Sigmoid colon (tissue), 7 donors: ENCODE data around the gene HIVEP3. TPM values are rescaled to one million over a fixed set of nuclear protein-coding genes. Genes with fewer than 3 reads are reported as not detected.

Source experiments
- DNase-seq: peaks from one replicate; pipeline ENCODE4 v3.0.0-alpha.2; 2019
- H3K27ac ChIP-seq, 4 donors: fragments of 200-600 bp; sonication (generic); one replicate each; pipeline ENCODE4 v1.5.1; 2016 to 2019; ENCODE audit warnings: mild to moderate bottlenecking in 1 of 4
- H3K27me3 ChIP-seq, 3 donors: fragments of 200-600 bp; sonication (generic); one replicate each; pipeline ENCODE4 v1.5.1; 2019; ENCODE audit warnings: mild to moderate bottlenecking in 1 of 3
- H3K36me3 ChIP-seq, 4 donors: fragments of 200-600 bp; sonication (generic); one replicate each; pipeline ENCODE4 v1.5.1; 2016 to 2019
- H3K4me1 ChIP-seq, 4 donors: fragments of 200-600 bp; sonication (generic); one replicate each; pipeline ENCODE4 v1.5.1; 2017 to 2019
- H3K4me3 ChIP-seq, 4 donors: fragments of 200-600 bp; sonication (generic); one replicate each; pipeline ENCODE4 v1.5.1; 2017 to 2019; ENCODE audit warnings: mild to moderate bottlenecking in 2 of 4, moderate library complexity in 1 of 4
- H3K9me3 ChIP-seq, 4 donors: fragments of 200-600 bp in 3 of 4; sonication (generic) in 3 of 4; one replicate each; pipeline versions ENCODE4 v1.5.1 to v1.6.1; 2013 to 2019
- CTCF ChIP-seq, 4 experiments: fragments of 450-650 bp in 3 of 4; fragments of 200-600 bp in 1 of 4; IDR thresholded peaks; one replicate each; pipeline ENCODE4 v1.5.1; 2016 to 2019; ENCODE audit warnings: antibody characterized with exemption in 4 of 4, mild to moderate bottlenecking in 3 of 4, moderate library complexity in 2 of 4
- EP300 ChIP-seq, 4 donors: sonication (generic); formaldehyde crosslinking; IDR thresholded peaks; one replicate each; pipeline ENCODE4 v1.6.1; 2017; ENCODE audit warnings: antibody characterized with exemption in 4 of 4
- POLR2A ChIP-seq, 2 donors: fragments of 450-650 bp; IDR thresholded peaks; one replicate each; pipeline ENCODE4 v1.6.1; 2016; ENCODE audit warnings: antibody characterized with exemption in 2 of 2, mild to moderate bottlenecking in 2 of 2, moderate library complexity in 2 of 2
- POLR2AphosphoS5 ChIP-seq, 4 donors: sonication (generic); formaldehyde crosslinking; IDR thresholded peaks; one replicate each; pipeline ENCODE4 v1.6.1; 2017; ENCODE audit warnings: antibody characterized with exemption in 4 of 4
- WGBS, 2 donors: extraction: QIAGEN DNeasy Blood & Tissue Kit; methylation state at CpG; one replicate each; pipeline ENCODE4 v1.1.7; 2013; 5-methylcytosine and 5-hydroxymethylcytosine counted together
- intact Hi-C: fragments of 100-400 bp; cut with DNase I; formaldehyde crosslinking; loops from one replicate; pipeline ENCODE4 v1.15.1; 2023
- polyA plus RNA-seq, 3 donors: library from polyadenylated mRNA; stranded (reverse); fragments of 200-250 nt; gene quantifications; one replicate each; pipeline ENCODE4 v1.2.3, GENCODE V29; 2013
- total RNA-seq, 4 donors: library from RNA; depleted of rRNA; stranded (reverse); fragments of >200 nt; gene quantifications; one replicate each; pipeline ENCODE4 v1.1.0, GENCODE V29; 2016
- donor health status: healthy with polysubstance abuse.
- donor health status: Bipolar disorder and iron deficiency.
- donor health status: healthy.

The HIVEP3 gene
- total and polyA plus RNA-seq, 7 donors, result 1.4 to 7.8 (median 3.2) TPM

- peaks cover 0 to 24% (median 15%) of the 10 kb centered on the region in 4 donors for H3K4me1 ChIP-seq
- no peak overlapping the region for H3K4me3 ChIP-seq
- peak; percentile 53 for DNase-seq
- intact Hi-C loops, result no loop called here
- H3K36me3 ChIP-seq, result no peaks in the 10 kb centered on the region
- no peaks in the 10 kb centered on the region for H3K9me3 ChIP-seq
- TF ChIP-seq EP300 (IDR thresholded peaks at IDR 0.05) (no peak), POLR2AphosphoS5 (IDR thresholded peaks at IDR 0.05) (peak in 2 of 4 donors; percentile 47)
- H3K27me3 ChIP-seq, result no peaks in the 10 kb centered on the region
- WGBS, 2 donors, result 78 to 82% methylated on average over 11 of the region's 11 CpGs
- peak overlapping the region in 1 of 4 donors; percentile 17 for H3K27ac ChIP-seq
These were observed 150.9 kb downstream of the HIVEP3 start for GRCh38 chr1:41767534-41768525.

- DNase-seq, result no peak
- Histone ChIP-seq H3K4me1 (peaks cover 0 to 22% (median 14%) of the 10 kb centered on the region in 4 donors), H3K27ac (no peak overlapping the region), H3K27me3 (no peaks in the 10 kb centered on the region), H3K4me3 (no peak overlapping the region), H3K36me3 (no peaks in the 10 kb centered on the region), H3K9me3 (peaks cover 0 to 3% (median 0%) of the 10 kb centered on the region in 4 donors)
- TF ChIP-seq EP300 (IDR thresholded peaks at IDR 0.05) (no peak), CTCF (IDR thresholded peaks at IDR 0.05) (no peak), POLR2AphosphoS5 (IDR thresholded peaks at IDR 0.05) (no peak), POLR2A (IDR thresholded peaks at IDR 0.05) (no peak)
- 87 to 99% methylated on average over 2 of the region's 2 CpGs for WGBS, 2 donors
- intact Hi-C loops, result no loop called here
These were observed 152.2 kb downstream of the HIVEP3 start for GRCh38 chr1:41766546-41766945.

GRCh38 chr1:41766041-41766440 is 152.7 kb downstream of the HIVEP3 start:
- Histone ChIP-seq H3K36me3 (no peaks in the 10 kb centered on the region), H3K4me1 (peaks cover 0 to 22% (median 14%) of the 10 kb centered on the region in 4 donors), H3K27ac (no peak overlapping the region), H3K27me3 (no peaks in the 10 kb centered on the region), H3K4me3 (no peak overlapping the region), H3K9me3 (peaks cover 0 to 3% (median 0%) of the 10 kb centered on the region in 4 donors)
- intact Hi-C loops, result no loop called here
- TF ChIP-seq POLR2A (IDR thresholded peaks at IDR 0.05) (no peak), POLR2AphosphoS5 (IDR thresholded peaks at IDR 0.05) (no peak), EP300 (IDR thresholded peaks at IDR 0.05) (no peak), CTCF (IDR thresholded peaks at IDR 0.05) (no peak)
- DNase-seq, result no peak

- intact Hi-C loops, result no loop called here
- Histone ChIP-seq H3K4me1 (peaks cover 0 to 22% (median 14%) of the 10 kb centered on the region in 4 donors), H3K4me3 (no peak overlapping the region), H3K27ac (no peak overlapping the region), H3K36me3 (no peaks in the 10 kb centered on the region), H3K9me3 (peaks cover 0 to 3% (median 0%) of the 10 kb centered on the region in 4 donors), H3K27me3 (no peaks in the 10 kb centered on the region)
- TF ChIP-seq EP300 (IDR thresholded peaks at IDR 0.05), result no peak
- TF ChIP-seq POLR2A (IDR thresholded peaks at IDR 0.05), result no peak
- no peak for TF ChIP-seq POLR2AphosphoS5 (IDR thresholded peaks at IDR 0.05)
- TF ChIP-seq CTCF (IDR thresholded peaks at IDR 0.05), result no peak
- WGBS, 2 donors, result 25 to 50% methylated on average over 3 of the region's 3 CpGs
- DNase-seq, result no peak
These were observed 153.6 kb downstream of the HIVEP3 start for GRCh38 chr1:41765152-41765551.

- Histone ChIP-seq H3K9me3 (peaks cover 0 to 3% (median 0%) of the 10 kb centered on the region in 4 donors), H3K4me3 (no peak overlapping the region), H3K4me1 (peaks cover 0 to 22% (median 14%) of the 10 kb centered on the region in 4 donors), H3K36me3 (no peaks in the 10 kb centered on the region), H3K27ac (no peak overlapping the region), H3K27me3 (no peaks in the 10 kb centered on the region)
- intact Hi-C loops, result no loop called here
- WGBS, 2 donors, result 54 to 73% methylated on average over 4 of the region's 4 CpGs
- DNase-seq, result no peak
- TF ChIP-seq POLR2AphosphoS5 (IDR thresholded peaks at IDR 0.05) (no peak), CTCF (IDR thresholded peaks at IDR 0.05) (no peak), EP300 (IDR thresholded peaks at IDR 0.05) (no peak), POLR2A (IDR thresholded peaks at IDR 0.05) (no peak)
These were observed 154.1 kb downstream of the HIVEP3 start for GRCh38 chr1:41764656-41765055.
